Fibroblast of lung (primary cell): ENCODE measurements around the gene OR56B1.

Experiments
- EZH2 ChIP-seq: IDR thresholded peaks from 2 replicates; pipeline ENCODE4 v1.5.1; 2012; ENCODE audit warnings: low read length, control low read depth, mild to moderate bottlenecking; ENCODE audit errors: missing control alignments
- TF ChIP-seq, protein P1 (sequence below), 2 donors: IDR thresholded peaks in 1 of 2; conservative IDR thresholded peaks in 1 of 2; 1 replicate in 1 of 2; 2 replicates in 1 of 2; pipeline ENCODE4 v1.5.1; 2011 to 2012; ENCODE audit warnings: low read length in 2 of 2, control low read depth in 1 of 2, inconsistent platforms in 1 of 2, low read depth in 1 of 2, mild to moderate bottlenecking in 1 of 2

DNA sequence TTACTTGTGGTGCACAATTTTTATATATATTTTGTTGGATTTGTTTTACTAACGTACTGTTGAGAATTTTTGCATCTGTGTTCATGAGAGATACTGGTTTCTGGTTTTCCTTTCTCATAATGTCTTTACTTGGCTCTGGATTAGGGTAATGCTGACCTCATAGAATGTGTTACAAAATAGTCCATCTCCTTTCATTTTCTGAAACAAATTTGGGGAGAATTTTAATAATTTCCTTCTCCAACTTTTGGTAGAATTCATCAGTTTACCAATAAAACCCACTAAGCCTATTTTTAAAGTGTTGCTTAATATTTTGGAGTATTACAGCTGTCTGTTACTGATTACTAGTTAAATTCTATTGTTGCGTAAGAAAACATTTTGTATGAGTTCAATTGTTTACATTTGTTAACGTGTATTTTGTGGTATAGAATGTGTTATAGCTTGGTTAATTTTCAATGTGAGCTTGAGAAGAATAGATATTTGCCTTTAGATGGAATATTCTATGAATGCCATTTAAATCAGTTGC is 35.1 kb upstream of the OR56B1 start:
- TF ChIP-seq, protein P1, sequence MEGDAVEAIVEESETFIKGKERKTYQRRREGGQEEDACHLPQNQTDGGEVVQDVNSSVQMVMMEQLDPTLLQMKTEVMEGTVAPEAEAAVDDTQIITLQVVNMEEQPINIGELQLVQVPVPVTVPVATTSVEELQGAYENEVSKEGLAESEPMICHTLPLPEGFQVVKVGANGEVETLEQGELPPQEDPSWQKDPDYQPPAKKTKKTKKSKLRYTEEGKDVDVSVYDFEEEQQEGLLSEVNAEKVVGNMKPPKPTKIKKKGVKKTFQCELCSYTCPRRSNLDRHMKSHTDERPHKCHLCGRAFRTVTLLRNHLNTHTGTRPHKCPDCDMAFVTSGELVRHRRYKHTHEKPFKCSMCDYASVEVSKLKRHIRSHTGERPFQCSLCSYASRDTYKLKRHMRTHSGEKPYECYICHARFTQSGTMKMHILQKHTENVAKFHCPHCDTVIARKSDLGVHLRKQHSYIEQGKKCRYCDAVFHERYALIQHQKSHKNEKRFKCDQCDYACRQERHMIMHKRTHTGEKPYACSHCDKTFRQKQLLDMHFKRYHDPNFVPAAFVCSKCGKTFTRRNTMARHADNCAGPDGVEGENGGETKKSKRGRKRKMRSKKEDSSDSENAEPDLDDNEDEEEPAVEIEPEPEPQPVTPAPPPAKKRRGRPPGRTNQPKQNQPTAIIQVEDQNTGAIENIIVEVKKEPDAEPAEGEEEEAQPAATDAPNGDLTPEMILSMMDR (conservative IDR thresholded peaks at IDR 0.05 in 1 of 2, IDR thresholded peaks at IDR 0.05 in 1 of 2; ENCODE audit: low read depth in 1 of 2, low read length in 2 of 2), result no peak
- no peak for TF ChIP-seq EZH2
